HG02970 (cell line): ENCODE results near the gene DGKG.

Experiments used
- ATAC-seq: cut with Tn5 transposase; IDR thresholded peaks from one replicate; pipeline ENCODE4 v1.9.1; 2021; ENCODE audit warnings: mild to moderate bottlenecking, moderate library complexity, moderate number of reproducible peaks; ENCODE audit not compliant: unreplicated experiment, low FRiP score

Gene DGKG

DNA sequence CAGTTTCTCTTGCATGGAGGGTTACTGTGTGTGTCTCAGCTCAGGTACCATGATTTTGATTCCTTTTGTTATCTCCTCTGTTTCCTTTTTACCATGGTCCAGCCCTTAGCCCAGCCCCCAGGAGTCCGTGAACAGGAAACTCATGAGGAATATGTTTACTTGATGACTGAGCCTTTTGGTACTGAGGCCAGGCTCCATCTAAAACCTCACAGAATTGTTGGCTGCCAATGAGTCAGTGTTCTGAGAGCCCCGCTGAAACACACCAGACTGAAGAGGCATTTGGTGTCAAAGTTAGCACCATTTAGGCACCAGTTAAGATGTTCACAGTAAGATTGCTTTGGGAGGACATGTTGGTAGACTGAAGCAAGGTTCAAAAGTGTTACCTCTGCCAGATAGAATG lies 80.9 kb downstream of the DGKG start:
- ATAC-seq: no peak

DNA sequence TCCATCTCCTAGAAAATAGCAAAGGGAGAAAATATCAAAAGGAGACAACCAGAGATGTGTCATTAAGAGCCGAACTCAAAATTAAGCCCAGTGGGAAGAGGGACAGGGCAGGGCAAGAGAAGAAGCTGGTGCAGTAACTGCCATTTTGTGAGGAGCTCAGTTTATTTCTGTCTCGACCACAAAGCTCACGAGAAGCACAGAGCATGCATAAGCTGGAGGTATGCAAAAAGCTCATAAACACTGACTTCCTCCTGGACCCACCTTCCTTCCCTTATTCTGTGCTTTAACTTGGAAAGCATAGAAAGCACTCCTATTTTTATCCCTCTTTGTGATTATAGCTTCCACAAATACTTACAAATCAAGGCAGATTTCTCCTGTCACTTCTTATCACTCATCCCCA lies 81.3 kb downstream of the DGKG start:
- ATAC-seq: no peak

DNA sequence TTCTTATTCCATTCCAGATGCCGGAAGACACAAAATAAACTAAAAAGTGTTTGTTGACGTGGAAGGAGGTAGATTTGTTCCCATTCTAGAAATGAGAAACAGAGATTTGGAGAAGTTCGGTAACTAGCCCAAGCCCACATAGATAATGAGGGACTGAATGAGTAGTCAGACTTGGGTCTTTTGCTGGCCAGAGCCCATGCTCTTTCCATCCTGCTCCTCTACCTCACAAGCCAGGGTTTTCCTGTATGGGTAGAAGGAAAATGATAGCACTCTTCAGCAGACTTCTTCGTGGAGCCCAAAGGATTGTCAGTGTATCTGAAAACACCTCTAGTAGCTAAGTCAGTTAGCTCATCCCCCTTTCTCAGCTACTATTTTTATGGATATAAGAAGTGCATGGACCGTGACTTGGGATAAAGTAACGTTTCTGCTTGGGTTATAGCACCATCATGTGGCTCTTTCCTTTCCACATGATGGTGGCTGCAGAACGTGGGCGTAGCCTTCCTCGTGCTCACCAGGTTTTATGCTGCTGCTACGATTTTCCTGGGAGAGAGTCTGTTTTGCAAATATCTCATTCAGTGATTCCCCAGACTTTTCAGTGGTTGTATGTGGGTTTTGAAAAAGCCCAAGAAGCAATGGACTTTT lies 84.6 kb downstream of the DGKG start:
- no peak for ATAC-seq

DNA sequence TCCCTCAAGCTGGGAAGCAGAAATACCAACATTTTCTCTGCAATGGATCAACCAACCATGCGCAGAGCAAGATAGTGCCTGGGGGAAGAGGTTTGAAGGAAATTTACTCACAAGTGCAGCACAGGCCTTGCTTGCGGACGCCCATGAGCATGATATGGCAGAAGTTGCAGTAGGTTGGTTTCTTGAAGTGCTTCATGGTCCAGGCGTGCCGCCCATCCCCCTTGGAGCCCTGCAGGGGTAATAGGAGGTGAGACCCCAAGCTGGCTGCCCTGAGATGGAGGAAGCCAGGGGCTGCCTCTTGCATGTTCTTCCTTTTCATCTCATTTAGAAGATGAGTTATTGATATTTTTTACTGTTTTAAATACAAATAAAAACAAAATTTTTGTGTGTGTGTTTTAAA lies 86.6 kb downstream of the DGKG start:
- no peak for ATAC-seq

DNA sequence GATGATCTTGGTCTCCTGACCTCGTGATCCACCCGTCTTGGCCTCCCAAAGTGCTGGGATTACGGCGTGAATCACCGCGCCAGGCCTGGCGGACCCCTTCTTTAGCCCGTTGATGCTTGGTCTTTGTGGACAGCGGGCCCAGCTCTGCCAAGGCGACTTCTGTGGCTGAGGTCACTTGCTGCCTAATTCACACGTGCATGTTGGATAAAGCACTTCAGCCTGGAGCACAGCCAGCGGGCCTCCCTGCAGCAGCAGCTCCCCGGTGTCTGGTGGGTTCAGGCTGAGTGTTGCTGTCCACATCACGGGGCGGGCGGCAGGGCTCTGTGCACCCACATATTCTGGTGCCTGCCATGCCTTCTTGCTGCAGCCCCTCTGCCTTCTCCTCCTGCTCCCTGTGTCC lies 88.4 kb downstream of the DGKG start:
- no peak for ATAC-seq

DNA sequence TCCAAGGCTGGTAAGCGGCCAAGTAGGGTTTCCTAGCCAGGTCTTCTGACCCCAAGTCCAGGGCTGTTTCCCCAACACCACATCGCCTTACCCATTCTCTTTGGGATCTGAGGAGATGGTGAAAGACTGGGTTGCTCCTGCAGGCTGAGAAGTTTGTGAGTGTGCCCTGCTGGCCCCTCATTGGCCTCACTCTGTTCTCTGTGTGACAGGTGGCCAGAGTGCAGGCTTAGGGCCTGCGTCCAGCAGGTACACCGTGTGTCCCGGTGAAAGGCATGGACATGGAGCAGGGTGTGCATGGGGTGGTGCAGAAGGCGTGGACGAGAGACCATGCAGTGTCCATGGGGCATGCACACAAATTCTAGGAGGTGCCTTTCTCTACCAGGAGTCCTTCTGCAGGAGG lies 91.3 kb downstream of the DGKG start:
- ATAC-seq: no peak

DNA sequence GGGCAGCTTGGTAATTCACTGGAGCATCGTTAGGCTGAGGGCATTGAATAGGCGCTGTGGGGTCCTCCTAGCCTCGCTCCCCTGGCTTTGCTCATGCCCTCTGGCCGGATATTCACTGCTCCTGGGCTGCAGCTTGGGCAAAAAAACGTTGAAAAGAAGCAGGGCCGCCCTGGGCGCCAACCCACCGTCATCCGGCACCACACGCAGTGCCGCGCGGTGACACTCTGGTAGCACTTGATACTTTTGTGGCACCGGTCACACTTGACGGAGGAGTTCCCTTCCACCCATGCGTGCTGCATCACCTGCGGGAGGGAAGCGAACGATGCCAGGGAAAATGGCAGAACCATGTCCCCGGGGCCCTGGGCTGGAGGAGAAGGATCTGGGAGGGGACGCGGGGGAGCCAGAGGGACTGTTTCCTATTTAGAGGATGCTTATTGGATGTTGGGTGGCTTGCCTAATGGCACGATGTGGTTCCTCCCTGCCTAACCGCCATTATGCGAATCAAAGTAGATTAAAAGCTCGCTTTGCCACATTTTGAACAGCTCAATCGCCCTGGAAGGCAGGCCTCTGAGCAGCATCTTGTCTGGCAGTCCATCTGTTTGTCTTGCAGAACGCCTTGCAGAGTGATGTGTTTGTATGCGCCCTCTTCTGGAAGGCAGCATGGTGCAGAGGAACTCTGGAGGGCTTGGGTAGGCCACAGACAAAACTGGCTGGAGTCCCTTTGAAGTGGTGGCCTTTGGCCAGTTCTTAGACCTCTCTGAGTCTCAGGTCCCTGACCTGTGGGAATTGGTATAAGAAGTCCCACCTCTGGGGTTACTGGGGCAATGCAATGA lies 93.2 kb downstream of the DGKG start:
- ATAC-seq: no peak

DNA sequence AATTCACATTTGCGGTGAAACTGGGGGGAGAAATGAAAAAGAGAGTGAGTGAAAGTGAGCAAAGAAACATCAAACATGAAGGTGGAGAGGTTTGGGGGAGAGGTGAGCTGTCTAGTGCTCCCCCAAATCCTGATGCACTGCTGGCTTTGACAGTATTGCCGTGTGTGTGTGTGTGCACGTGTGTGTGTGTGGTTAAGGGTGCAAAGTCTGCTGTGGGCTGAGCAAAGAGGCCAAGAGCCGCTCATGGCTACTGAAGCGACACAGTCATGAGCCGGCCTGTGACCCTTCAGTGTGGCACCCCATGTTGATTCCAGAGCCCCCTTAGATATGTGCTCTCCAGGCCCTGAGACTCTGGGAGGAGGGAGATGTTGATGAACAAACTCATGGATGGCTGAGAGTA lies 94.3 kb downstream of the DGKG start:
- no peak for ATAC-seq

DNA sequence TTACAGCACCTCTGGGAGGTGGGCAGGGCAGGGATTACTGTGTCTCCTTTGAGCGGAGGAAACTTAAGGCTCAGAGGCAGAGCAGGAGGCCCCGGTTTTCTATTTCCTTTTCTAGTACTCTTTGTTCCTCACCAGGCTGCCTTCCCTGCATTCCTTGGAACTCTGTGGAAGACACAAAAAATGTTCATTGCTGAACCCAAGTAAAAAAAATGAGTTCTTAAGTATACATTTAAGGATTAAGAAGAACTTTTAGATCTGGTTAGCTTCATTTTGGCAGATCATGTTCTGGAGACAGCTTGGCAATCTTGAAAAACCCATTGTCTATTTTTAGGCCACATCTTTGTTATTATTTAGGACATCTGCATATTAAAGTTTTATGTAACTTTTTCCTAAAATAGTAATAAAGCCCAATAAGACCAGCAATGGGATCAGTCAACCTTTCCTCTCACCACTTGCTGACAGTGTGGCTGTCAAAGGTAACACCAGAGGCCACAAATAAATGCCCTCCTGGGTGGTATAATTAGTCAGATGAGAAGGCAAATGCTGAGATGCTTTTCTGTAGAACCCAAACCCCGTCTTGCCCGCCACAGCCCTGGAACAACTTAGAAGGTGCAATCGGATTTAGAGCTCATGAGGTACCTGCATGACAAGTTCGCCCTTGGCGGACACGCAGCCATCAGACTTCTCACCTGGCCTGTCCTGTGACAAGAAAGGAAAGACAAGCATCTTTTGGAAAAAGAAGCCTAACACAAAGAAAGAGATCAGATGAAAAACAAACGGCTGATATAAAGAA lies 97.2 kb downstream of the DGKG start:
- ATAC-seq: no peak

DNA sequence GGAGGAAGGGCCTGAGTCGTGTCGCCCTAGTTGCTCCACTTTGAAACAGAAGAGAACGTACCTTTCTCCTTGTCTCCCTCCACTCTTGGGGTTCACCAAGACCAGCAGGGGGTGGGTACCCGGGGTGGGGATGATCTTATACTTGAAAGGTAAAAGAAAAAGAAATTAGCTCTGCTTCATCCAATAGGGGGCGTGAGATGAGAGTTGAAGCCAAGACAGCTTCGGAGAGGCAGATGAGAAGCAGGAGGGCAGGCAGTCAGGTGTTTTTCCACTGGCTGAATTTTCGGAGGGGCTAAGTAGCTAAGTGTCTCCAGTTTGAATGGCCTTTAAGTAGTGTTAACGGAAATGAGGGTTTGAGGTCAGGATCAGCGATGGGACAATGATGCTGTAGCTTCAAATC lies 100.4 kb downstream of the DGKG start:
- ATAC-seq: no peak

DNA sequence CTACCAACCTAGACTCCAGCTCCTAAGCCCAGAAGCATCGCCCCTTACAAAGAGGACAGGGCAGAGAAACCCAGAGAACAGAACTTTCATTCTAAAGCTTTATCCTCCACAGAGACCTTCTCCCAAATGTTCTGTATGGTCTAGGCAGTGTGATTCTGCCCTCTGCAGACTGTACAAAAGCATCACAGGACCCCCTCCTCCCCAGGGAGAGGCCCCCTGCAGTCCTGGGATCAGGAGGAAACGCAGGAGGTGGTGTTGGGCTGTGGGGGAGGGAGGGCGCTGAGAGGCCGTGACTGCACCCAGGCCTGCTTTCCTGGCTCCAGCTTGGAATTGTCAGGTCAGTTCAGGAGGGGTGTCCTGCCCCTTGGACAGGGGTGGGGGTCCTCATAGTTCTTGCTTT lies 101.3 kb downstream of the DGKG start:
- ATAC-seq: no peak

DNA sequence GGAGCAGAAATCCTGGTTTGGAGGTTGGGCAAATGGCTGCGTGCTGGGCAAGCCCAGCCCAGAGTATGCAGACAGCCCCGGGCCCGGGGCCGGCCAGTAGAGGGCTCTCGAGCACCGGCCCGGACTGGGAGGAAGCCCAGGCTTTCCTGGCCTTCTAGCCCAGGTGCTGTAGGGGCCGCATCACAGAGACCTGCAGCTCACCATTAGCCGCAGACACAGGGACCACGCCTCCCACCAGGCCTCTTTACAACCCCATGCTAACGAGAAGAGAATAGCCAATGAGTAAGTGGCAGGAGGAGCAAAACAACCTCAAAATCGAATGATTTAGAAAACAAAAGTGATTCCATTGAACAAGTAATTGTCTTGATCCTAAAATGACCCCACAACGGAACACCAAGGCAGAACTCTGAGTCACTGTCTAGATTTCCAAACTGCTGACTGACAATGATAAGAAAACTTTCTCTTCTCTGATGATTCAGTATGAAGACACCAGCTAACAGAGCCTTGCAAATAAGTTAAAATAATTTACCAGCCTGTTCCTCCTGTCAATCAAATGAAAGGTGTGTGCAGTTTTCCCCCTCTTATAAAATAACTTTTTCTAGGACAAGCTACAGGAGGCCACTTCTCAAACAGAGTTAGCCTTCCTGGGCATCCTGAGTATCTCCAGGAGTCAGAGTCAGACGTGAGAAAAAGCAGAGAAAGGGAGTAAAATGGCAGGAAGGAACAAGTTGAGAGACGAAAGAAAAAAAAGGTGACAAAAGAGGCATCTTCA lies 102.2 kb downstream of the DGKG start:
- peak; percentile 57 for ATAC-seq

DNA sequence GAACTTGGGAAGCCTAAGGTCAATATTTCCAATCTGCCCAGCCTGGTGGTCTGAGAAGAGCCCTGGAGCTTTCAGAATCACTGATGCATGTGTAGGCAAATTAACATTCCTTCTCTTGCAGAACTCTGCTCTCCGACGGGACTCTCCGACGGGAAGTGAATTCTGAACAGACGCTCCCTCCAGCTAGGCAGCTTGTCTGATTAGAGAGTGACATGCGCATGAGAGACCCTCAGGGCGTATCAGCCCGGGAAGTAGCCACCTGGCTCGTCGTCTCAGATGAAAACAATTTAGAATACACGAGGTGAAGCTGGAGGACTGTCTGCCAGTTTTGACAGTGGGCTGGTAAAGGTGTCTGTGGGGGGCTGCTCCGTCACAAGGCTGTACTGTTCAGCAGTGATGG lies 103.1 kb downstream of the DGKG start:
- no peak for ATAC-seq

DNA sequence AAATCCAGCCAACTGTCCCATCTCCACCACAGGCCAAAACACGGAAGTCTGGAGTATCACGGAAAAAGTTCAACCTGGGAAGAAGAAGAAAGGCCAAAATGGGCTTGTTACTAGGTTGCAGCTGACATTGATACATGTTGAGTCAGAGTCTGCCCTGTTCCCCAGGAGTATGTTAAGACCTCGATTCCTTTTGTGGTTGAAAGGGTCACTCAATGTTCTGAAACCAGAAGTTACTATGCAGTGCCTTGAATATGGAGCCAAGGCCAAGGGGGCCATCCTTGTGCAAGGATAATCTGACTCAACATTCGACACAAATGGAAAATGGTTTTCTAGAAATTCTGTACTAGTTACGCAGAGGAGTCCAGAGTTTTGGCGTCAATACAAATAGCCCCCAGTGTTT lies 104.2 kb downstream of the DGKG start:
- ATAC-seq: no peak

DNA sequence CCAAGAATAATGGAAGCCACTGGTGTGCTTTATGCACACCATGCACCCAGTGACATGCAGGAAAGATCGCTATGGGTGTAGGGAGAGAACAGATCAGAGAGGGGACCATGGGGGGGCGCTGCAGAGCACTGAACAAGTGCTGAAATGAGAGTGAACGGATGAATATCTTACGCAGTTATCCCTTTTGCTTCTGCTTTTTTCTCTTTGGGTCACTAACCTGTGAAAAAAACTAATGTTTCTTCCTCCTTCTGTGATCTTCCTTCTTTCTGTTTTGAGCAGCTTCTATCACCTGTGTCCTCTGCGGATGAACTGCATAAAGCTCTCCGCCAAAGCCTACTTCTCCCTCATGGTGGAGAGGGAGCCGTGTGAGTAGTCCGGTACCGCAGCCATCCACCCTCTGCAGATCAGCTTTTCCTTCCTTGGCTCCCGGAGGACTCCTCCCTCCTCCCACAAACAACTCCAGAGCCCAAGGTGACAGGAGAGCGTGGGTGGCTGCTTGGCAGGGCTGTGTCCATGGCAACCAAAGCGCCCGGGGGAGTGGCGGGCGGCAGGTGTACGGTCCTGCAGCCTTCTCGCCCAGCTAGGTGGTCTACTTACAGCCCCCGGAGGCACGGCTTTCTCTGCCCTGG lies 106.2 kb downstream of the DGKG start:
- no peak for ATAC-seq

DNA sequence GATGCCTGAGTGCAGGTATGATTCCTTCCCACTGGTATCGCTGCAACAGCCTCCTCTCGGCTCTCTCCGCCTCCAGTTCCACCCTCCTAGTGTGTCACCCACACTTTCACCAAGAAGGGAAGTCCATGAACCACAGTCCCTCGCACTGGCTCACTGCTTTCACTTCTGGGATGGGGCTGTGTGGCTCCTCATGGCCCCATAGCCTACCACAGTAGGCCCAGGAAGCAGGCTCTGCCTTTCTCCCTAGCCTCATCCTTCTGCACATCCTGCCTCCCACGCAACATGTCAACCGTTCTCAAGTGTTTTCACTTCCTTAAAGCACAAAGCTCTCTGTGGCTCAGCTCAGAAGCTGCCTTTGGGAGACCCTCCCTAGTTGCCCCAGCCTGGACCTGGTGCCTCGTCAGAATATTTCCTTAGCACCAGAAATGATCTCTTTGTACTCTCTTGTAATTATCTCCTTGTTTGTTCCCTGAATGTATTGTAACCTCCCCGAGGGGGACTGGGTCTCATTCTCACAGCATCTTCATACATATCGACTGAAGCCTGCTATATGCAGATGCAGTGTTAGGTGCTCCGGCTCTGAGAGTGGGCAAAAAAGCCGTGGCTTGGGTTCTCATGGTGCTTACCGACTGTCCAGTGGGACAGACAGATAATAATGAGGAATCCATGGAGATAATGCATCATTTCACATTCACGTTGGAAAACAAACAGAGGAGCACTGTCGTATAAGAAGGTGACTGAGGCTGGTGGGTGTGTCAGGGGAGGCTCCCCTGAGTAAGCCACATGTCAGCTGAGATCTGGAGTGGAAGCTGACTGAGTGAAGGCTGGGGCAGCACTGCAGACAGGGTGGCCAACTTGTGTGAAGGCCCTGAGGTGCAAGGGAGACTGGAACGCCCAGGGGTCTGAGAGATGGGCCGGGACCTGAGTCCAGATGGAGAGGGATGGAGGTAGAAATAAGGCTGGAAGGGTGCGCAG lies 107.1 kb downstream of the DGKG start:
- no peak for ATAC-seq

DNA sequence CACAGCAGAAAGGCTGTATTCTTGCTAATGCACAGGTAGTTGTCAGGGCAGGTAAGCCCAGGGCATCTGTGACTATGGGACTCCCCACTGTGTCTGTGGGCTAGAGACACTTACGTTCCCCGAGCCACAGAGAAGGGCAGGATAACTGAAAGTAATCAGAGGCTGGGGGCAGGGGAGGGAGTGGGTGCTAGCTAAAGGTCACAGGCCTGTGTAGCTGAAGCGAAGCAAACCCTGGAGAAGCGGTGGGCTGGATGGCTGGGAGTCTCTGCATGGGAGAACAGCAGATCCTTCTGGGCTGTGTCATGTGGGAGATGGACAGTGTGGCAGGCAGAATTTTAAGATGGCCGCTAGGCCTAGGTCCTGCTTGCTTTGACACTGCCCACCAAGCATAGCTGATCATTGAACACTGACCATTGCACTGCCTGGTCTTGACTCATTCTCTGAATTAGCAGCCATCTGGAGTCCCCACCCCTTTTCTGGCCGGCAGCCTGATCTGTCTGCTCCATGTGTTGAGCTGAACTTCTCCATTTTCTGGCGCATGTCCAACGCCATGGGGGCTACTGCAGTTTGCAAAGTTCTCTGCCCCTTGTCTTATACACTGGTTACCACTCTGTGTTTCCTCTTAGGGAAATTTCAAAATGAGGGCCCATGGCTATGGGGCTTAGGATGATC lies 110.0 kb downstream of the DGKG start:
- no peak for ATAC-seq

DNA sequence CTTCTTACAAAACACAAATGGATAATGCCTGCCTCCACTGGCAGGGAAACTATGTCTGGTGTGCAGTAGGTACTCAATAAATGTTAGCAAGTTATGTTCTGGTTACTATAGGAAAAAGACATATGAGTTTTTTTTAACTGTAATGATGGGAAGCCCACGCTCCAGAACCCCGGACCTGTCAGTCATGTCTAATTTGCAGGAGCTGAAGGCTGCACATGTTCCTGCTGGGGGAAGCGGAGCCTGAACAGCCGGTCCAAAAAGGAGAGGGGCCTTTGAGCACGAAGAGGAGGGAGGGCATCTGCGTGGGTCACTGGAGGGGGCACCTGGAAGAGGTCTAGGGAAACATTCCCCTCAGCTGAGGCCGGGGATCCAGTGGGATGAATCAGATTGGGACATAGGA lies 113.2 kb downstream of the DGKG start:
- ATAC-seq: no peak
